ENCODE data around the gene ADGRB3. TPM values are rescaled to one million over a fixed set of nuclear protein-coding genes. Genes with fewer than 3 reads are reported as not detected.

ADGRB3 gene
- total and polyA plus RNA-seq, 2 experiments from 2014 or later, result 1.2 to 1.4 TPM

DNA sequence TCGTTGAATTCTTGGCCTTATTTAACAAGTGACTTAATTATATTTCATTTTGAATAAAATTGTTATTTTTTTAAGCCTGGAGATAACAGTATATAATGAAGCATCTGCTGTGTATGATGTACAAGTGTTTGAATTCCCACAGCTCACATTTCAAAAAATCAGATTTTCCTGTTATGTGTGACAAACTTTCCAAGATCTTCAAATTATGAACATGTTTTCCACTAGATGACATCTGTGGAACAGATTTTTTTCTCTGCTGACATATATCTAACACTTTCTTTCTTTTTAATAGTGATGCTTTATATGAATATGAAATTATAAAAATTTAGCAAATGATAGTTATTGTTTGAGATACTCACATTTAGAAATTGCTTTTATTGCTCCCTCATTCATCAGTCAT, 678.9 kb downstream of the ADGRB3 start:
- Histone ChIP-seq H3K36me3 (no peaks in the 10 kb centered on the region), H3K9me3 (ENCODE audit: low read depth) (no peaks in the 10 kb centered on the region), H3K27me3 (no peaks in the 10 kb centered on the region), H3K27ac (no peak overlapping the region), H3K4me3 (no peak overlapping the region), H3K4me1 (ENCODE audit: low read depth) (no peaks in the 10 kb centered on the region)
- DNase-seq (ENCODE audit: low read depth in 1 of 2, low spot score in 1 of 2), result no peak
- TF ChIP-seq, protein P1, sequence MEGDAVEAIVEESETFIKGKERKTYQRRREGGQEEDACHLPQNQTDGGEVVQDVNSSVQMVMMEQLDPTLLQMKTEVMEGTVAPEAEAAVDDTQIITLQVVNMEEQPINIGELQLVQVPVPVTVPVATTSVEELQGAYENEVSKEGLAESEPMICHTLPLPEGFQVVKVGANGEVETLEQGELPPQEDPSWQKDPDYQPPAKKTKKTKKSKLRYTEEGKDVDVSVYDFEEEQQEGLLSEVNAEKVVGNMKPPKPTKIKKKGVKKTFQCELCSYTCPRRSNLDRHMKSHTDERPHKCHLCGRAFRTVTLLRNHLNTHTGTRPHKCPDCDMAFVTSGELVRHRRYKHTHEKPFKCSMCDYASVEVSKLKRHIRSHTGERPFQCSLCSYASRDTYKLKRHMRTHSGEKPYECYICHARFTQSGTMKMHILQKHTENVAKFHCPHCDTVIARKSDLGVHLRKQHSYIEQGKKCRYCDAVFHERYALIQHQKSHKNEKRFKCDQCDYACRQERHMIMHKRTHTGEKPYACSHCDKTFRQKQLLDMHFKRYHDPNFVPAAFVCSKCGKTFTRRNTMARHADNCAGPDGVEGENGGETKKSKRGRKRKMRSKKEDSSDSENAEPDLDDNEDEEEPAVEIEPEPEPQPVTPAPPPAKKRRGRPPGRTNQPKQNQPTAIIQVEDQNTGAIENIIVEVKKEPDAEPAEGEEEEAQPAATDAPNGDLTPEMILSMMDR (IDR thresholded peaks at IDR 0.05; ENCODE audit: low read depth, low read length), result no peak

DNA sequence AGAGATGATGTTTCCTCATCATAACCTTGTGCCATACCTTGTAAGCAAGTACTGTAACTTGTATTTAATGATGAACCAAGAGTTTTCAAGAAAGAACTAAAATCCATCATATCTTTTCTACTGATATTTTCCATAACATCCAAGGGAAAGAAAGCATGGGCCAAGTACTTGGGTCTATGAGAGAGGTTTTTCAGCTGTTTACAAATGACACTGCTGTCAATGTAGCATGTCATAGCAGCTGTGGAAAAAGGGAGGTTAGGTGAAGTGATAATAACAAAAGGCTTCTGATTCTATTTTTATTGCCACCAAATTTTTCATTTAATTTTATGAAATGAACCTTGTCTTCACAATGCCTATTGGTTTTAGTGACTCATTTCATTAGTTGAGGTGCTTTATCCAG, 679.4 kb downstream of the ADGRB3 start:
- TF ChIP-seq, protein P1 (IDR thresholded peaks at IDR 0.05; ENCODE audit: low read depth, low read length), result no peak
- no peak overlapping the region for H3K4me3 ChIP-seq
- H3K9me3 ChIP-seq (ENCODE audit: low read depth), result no peaks in the 10 kb centered on the region
- no peaks in the 10 kb centered on the region for H3K36me3 ChIP-seq
- no peaks in the 10 kb centered on the region for H3K4me1 ChIP-seq (ENCODE audit: low read depth)
- H3K27ac ChIP-seq, result no peak overlapping the region
- H3K27me3 ChIP-seq, result no peaks in the 10 kb centered on the region
- no peak for DNase-seq (ENCODE audit: low read depth in 1 of 2, low spot score in 1 of 2)

DNA sequence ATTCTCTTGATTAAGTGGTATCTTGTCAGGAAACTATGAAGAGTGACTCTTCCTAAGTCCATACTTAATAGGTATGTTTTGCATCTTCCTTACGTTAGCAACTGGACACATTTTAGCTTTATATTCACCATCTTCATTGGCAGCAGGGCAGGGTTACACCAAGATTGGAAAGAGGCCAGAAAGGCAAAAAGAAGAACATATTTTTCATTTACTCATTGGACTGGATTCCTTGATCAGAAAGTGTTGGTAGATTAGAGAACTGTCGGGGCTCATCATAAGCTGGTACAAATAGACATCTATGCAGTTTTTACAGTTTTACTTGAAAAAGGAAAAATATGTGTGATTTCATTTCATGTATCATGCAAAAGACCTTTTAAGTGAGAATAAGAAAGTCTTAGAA, 696.8 kb downstream of the ADGRB3 start:
- no peaks in the 10 kb centered on the region for H3K4me1 ChIP-seq (ENCODE audit: low read depth)
- H3K27me3 ChIP-seq, result no peaks in the 10 kb centered on the region
- no peak overlapping the region for H3K27ac ChIP-seq
- DNase-seq (ENCODE audit: low read depth in 1 of 2, low spot score in 1 of 2), result no peak
- TF ChIP-seq, protein P1 (IDR thresholded peaks at IDR 0.05; ENCODE audit: low read depth, low read length), result no peak
- H3K9me3 ChIP-seq (ENCODE audit: low read depth), result no peaks in the 10 kb centered on the region
- H3K36me3 ChIP-seq, result no peaks in the 10 kb centered on the region
- no peak overlapping the region for H3K4me3 ChIP-seq

DNA sequence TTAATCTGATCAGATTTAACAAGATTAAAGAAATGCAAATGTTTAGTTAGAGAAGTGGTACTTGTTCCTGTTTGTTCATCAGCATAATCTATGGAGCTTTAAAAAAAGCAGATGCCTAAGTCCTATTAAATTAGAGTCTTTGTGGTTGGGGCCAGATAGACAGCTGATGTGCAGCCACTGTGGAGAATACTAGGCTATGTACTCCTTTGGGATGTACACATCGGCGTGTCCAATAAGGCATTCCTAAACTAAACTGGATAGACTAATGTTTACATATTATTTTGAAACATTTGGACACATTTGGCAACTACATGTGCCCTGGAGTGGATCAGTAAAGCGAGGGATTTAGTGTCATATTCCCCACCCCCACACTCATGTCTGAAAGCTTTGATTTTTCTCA, 702.2 kb downstream of the ADGRB3 start:
- Histone ChIP-seq H3K36me3 (no peaks in the 10 kb centered on the region), H3K27me3 (no peaks in the 10 kb centered on the region), H3K27ac (no peak overlapping the region), H3K4me1 (ENCODE audit: low read depth) (no peaks in the 10 kb centered on the region), H3K9me3 (ENCODE audit: low read depth) (no peaks in the 10 kb centered on the region), H3K4me3 (no peak overlapping the region)
- TF ChIP-seq, protein P1 (IDR thresholded peaks at IDR 0.05; ENCODE audit: low read depth, low read length), result no peak
- DNase-seq (ENCODE audit: low read depth in 1 of 2, low spot score in 1 of 2), result no peak

DNA sequence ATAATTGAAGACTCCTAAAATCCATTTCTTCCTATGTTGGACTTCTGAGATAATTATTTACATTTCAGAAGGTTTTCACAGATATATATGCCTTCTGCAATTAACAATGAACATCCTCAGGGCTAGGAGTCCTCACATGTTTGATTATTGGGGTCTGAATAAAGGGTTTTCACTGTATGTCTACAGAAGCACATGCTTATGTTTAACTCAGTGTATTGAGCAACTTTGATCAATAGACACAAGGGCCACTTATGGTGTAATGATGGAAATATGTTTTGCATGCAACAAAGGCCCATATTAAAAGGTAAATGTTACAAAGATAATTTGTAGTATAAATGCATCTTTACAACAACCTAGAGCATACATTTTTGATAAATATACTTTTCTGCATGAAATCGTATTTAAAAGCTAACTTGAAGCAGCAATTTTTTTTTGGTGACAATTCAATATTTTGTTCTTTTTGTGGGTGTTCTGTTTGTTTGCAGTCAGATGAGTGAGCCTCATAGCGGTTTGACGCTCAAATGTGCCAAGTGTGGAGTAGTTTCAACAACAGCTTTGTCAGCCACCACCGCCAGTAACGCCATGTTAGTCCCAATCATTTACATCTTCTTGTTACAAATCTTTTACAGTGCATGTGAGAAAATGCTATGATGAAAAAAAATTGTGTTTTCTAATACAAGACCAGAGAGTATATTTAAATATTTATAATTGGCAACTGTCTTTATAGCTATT, 703.5 kb downstream of the ADGRB3 start:
- H3K9me3 ChIP-seq (ENCODE audit: low read depth), result no peaks in the 10 kb centered on the region
- TF ChIP-seq, protein P1 (IDR thresholded peaks at IDR 0.05; ENCODE audit: low read depth, low read length), result no peak
- H3K27ac ChIP-seq, result no peak overlapping the region
- no peaks in the 10 kb centered on the region for H3K4me1 ChIP-seq (ENCODE audit: low read depth)
- H3K27me3 ChIP-seq, result no peaks in the 10 kb centered on the region
- H3K36me3 ChIP-seq, result no peaks in the 10 kb centered on the region
- no peak for DNase-seq (ENCODE audit: low read depth in 1 of 2, low spot score in 1 of 2)
- H3K4me3 ChIP-seq, result no peak overlapping the region
